ENCODE measurements around the gene HOXB5. TPM values are rescaled to one million over a fixed set of nuclear protein-coding genes. Genes with fewer than 3 reads are reported as not detected.

Gene HOXB5
- polyA plus RNA-seq, 3 donors from 2014 or later: not detected

- H3K4me1 Mint-ChIP-seq: peaks cover 8 to 15% of the 10 kb centered on the region in 2 donors
- no peak for DNase-seq
Observed at GRCh38 chr17:48633266-48633677, 39.7 kb upstream of the HOXB5 start.

GRCh38 chr17:48632579-48633265 is 39.1 kb upstream of the HOXB5 start:
- H3K4me1 Mint-ChIP-seq: peaks cover 8 to 15% of the 10 kb centered on the region in 2 donors
- peaks cover 30 to 58% (median 46%) of the 10 kb centered on the region in 3 donors for H3K27me3 Mint-ChIP-seq (ENCODE audit: low read depth in 3 of 3)
- peak overlapping the region in 2 of 5 donors; percentile 0 to 1 for H3K4me3 Mint-ChIP-seq
- H3K9me3 Mint-ChIP-seq: peaks cover 0 to 4% (median 0%) of the 10 kb centered on the region in 6 donors
- H3K27ac Mint-ChIP-seq: no peak overlapping the region
- H3K36me3 Mint-ChIP-seq: no peaks in the 10 kb centered on the region
- no peak for DNase-seq

More at GRCh38 chr17:48633266-48633677, 39.7 kb upstream of the HOXB5 start:
- Mint-ChIP-seq H3K27ac (no peak overlapping the region), H3K36me3 (no peaks in the 10 kb centered on the region), H3K4me3 (no peak overlapping the region), H3K27me3 (ENCODE audit: low read depth in 3 of 3) (peaks cover 27 to 53% (median 42%) of the 10 kb centered on the region in 3 donors), H3K9me3 (peaks cover 0 to 4% (median 0%) of the 10 kb centered on the region in 6 donors)

GRCh38 chr17:48631693-48632578 is 38.4 kb upstream of the HOXB5 start:
- peaks cover 0 to 4% (median 0%) of the 10 kb centered on the region in 6 donors for H3K9me3 Mint-ChIP-seq
- H3K4me3 Mint-ChIP-seq: no peak overlapping the region
- H3K4me1 Mint-ChIP-seq: peaks cover 10 to 18% of the 10 kb centered on the region in 2 donors
- no peak overlapping the region for H3K27ac Mint-ChIP-seq
- H3K27me3 Mint-ChIP-seq (ENCODE audit: low read depth in 3 of 3): peaks cover 30 to 59% (median 46%) of the 10 kb centered on the region in 3 donors
- H3K36me3 Mint-ChIP-seq: no peaks in the 10 kb centered on the region
- DNase-seq: no peak

GRCh38 chr17:48630925-48631692 is 37.5 kb upstream of the HOXB5 start:
- Mint-ChIP-seq H3K27ac (no peak overlapping the region), H3K9me3 (peaks cover 0 to 4% (median 0%) of the 10 kb centered on the region in 6 donors), H3K36me3 (no peaks in the 10 kb centered on the region), H3K4me3 (no peak overlapping the region), H3K4me1 (peaks cover 15 to 26% of the 10 kb centered on the region in 2 donors), H3K27me3 (ENCODE audit: low read depth in 3 of 3) (peaks cover 30 to 59% (median 48%) of the 10 kb centered on the region in 3 donors)
- DNase-seq: no peak

GRCh38 chr17:48630009-48630924 is 36.7 kb upstream of the HOXB5 start:
- DNase-seq: no peak
- H3K9me3 Mint-ChIP-seq: peaks cover 0 to 4% (median 0%) of the 10 kb centered on the region in 6 donors
- H3K27ac Mint-ChIP-seq: no peak overlapping the region
- H3K27me3 Mint-ChIP-seq (ENCODE audit: low read depth in 3 of 3): peaks cover 32 to 52% (median 46%) of the 10 kb centered on the region in 3 donors
- H3K36me3 Mint-ChIP-seq: no peaks in the 10 kb centered on the region
- H3K4me1 Mint-ChIP-seq: peaks cover 21 to 33% of the 10 kb centered on the region in 2 donors
- no peak overlapping the region for H3K4me3 Mint-ChIP-seq

- Mint-ChIP-seq H3K4me1 (peaks cover 20 to 28% of the 10 kb centered on the region in 2 donors), H3K9me3 (peaks cover 0 to 4% (median 0%) of the 10 kb centered on the region in 6 donors), H3K4me3 (no peak overlapping the region), H3K36me3 (no peaks in the 10 kb centered on the region), H3K27ac (no peak overlapping the region), H3K27me3 (ENCODE audit: low read depth in 3 of 3) (peaks cover 30 to 47% (median 45%) of the 10 kb centered on the region in 3 donors)
- no peak for DNase-seq
Observed at GRCh38 chr17:48629411-48629759, 35.8 kb upstream of the HOXB5 start.

GRCh38 chr17:48628649-48629410 is 35.3 kb upstream of the HOXB5 start:
- Mint-ChIP-seq H3K4me3 (peak overlapping the region in 1 of 5 donors; percentile 38), H3K9me3 (peaks cover 0 to 3% (median 0%) of the 10 kb centered on the region in 6 donors), H3K27ac (no peak overlapping the region), H3K36me3 (no peaks in the 10 kb centered on the region), H3K27me3 (ENCODE audit: low read depth in 3 of 3) (peaks cover 29 to 51% (median 44%) of the 10 kb centered on the region in 3 donors), H3K4me1 (peaks cover 20 to 28% of the 10 kb centered on the region in 2 donors)
- DNase-seq: no peak

GRCh38 chr17:48627623-48628521 is 34.3 kb upstream of the HOXB5 start:
- Mint-ChIP-seq H3K4me3 (peak overlapping the region in 1 of 5 donors; percentile 35), H3K36me3 (no peaks in the 10 kb centered on the region), H3K9me3 (peaks cover 0 to 3% (median 0%) of the 10 kb centered on the region in 6 donors), H3K27ac (no peak overlapping the region), H3K27me3 (ENCODE audit: low read depth in 3 of 3) (peaks cover 28 to 54% (median 37%) of the 10 kb centered on the region in 3 donors), H3K4me1 (peaks cover 16 to 22% of the 10 kb centered on the region in 2 donors)
- no peak for DNase-seq

- peak overlapping the region in 2 of 6 donors; percentile 7 to 50 for H3K27ac Mint-ChIP-seq
- no peaks in the 10 kb centered on the region for H3K9me3 Mint-ChIP-seq
- H3K4me1 Mint-ChIP-seq: peaks cover 15 to 19% of the 10 kb centered on the region in 2 donors
- H3K27me3 Mint-ChIP-seq (ENCODE audit: low read depth in 3 of 3): peaks cover 28 to 56% (median 34%) of the 10 kb centered on the region in 3 donors
- DNase-seq: no peak
- peak overlapping the region; percentile 78 to 91 (median 88) for H3K4me3 Mint-ChIP-seq
- H3K36me3 Mint-ChIP-seq: no peaks in the 10 kb centered on the region
Observed at GRCh38 chr17:48627118-48627597, 33.6 kb upstream of the HOXB5 start.

GRCh38 chr17:48626245-48627117 is 32.9 kb upstream of the HOXB5 start, which contains the start of gene HOXB9:
Gene HOXB9, minus strand, starts transcription at chr17:48626358. Its CDS starts 89 bp downstream, at chr17:48626269.
- H3K9me3 Mint-ChIP-seq: no peaks in the 10 kb centered on the region
- no peaks in the 10 kb centered on the region for H3K36me3 Mint-ChIP-seq
- H3K27me3 Mint-ChIP-seq (ENCODE audit: low read depth in 3 of 3): peaks cover 30 to 59% (median 36%) of the 10 kb centered on the region in 3 donors
- H3K4me3 Mint-ChIP-seq: peak within 1 kb of the TSS; percentile 78 to 91 (median 88)
- H3K27ac Mint-ChIP-seq: peak within 1 kb of the TSS in 5 of 6 donors; percentile 50 to 92 (median 84)
- peak; percentile 55 to 69 (median 60) for DNase-seq
- H3K4me1 Mint-ChIP-seq: peaks cover 15 to 19% of the 10 kb centered on the region in 2 donors
